CD4-positive, alpha-beta T cell treated with Interleukin-6 for 4 hours (primary cell): ENCODE results near the gene CFAP58.

ENCODE experiments used
- DNase-seq: peaks from one replicate; pipeline ENCODE4 v3.0.0-alpha.2; 2020; ENCODE audit warnings: mixed read lengths

The CFAP58 gene

GRCh38 chr10:104337521-104337984 is 16.1 kb upstream of the CFAP58 start:
- DNase-seq = peak; percentile 32

DNA sequence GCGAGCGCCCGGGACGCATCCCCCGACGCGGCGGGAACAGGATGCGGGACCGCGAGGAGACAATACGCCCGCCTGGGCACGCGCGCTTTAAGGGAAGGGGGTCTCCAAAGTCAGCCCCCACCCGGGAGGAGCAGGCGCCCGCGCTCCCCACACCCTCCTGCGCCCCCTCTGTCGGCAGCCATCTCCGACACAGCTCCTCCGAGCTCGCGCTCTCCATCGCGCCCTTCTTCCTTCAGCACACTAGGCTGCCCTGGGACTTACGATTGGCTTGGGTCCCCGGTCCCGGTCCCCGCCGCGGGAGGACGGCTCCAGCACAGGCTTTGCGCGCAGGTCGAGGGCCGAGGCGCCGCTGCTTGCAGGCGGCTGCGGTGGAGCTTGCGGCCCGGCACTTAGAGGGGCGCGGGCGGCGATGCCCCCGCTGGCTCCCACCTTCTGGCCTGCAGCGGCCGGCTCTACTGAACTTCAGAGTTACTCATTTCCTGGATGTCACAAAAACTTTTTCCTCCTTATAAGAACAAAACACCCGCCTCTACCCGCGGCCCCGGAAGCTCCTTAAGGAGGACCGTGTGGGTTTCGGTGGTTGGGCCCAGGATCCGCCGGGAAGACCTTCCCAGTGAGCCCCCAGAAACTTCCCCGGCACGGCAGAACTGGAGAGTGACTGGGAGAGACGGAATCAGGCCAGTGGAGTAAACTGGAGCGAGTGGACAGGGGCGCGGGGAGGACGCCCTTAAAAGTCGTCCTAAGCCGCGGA is 15.5 kb upstream of the CFAP58 start, which contains the start of gene ITPRIP:
TSS of gene ITPRIP (minus strand) at position 481 of the 751 bp plus-strand sequence. CDS start 22,414 bp downstream, outside the sequence.
- DNase-seq = peak; percentile 78

DNA sequence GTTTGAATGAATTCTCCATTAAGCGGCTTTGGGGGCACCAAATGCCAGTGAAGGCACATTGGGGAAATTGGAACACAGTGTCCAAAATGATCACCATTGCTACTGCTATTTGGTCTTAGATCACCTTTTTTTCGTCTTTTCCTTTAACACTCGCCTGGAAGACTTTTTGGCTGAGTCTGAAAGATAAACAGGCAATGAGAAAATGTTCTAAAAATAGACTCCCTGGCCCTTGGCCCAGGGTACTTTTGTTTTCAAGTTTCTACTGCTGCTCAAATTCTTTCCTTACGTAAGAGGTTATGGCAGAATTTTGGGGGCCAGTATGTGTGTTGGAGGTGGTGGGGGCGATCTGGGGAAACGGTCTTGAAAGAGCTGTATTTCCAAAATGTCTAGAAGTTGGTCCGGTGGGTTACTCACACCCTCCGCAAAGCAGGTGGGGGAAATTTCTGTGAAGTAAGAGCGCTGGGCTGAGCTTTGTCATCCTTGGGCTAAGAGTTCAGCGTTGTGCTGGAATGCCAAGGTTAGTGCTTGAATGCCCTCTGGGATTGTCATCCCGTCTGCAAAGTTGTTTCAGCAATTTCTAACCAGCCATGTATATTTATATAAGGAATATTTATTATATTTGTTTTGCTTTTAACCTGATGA is 14.0 kb upstream of the CFAP58 start:
- no peak for DNase-seq

- no peak for DNase-seq
These were observed 13.5 kb upstream of the CFAP58 start for GRCh38 chr10:104340111-104340526.

- DNase-seq = no peak
These were observed 13.0 kb upstream of the CFAP58 start for GRCh38 chr10:104340641-104341040.

GRCh38 chr10:104342941-104343411 is 10.7 kb upstream of the CFAP58 start:
- no peak for DNase-seq

GRCh38 chr10:104344219-104344618 is 9.4 kb upstream of the CFAP58 start:
- no peak for DNase-seq

DNA sequence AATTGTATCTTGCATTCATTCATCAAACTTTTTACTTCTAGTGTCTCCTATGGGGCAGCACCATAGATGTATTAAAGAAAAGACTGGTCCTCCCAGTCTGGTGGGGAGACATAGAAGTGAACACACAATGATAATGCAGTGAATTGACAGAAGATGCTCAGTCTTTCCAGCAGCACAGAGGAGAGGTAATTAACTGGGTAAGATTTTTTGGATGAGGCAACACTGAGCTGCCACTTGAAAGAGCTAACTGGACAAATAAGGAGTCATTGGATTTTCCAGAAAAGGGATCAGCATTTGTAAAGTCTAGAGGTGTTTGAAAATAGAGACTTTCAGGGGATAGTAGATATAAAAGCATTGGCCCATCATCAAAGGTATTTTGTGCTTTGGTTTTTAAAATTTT is 8.1 kb upstream of the CFAP58 start:
- no peak for DNase-seq

DNA sequence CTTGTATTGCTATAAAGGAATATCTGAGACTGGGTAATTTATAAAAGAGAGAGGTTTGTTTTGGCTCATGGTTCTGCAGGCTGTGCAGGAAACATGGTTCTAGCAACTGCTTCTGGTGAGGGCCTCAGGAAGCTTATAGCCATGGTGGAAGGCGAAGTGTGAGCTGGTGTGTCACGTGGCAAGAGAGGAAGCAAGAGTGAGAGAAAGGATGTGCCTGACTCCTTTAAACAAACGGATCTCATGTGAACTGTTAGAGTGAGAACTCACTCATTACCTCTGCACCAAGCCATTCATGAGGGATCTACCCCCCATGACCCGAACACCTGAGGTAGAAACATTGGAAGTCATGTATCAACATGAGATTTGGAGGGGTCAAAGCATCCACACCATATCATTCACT is 7.7 kb upstream of the CFAP58 start:
- peak; percentile 49 for DNase-seq

GRCh38 chr10:104347295-104348045 is 6.2 kb upstream of the CFAP58 start:
- DNase-seq = no peak

GRCh38 chr10:104348601-104349000 is 5.0 kb upstream of the CFAP58 start:
- DNase-seq = no peak

DNA sequence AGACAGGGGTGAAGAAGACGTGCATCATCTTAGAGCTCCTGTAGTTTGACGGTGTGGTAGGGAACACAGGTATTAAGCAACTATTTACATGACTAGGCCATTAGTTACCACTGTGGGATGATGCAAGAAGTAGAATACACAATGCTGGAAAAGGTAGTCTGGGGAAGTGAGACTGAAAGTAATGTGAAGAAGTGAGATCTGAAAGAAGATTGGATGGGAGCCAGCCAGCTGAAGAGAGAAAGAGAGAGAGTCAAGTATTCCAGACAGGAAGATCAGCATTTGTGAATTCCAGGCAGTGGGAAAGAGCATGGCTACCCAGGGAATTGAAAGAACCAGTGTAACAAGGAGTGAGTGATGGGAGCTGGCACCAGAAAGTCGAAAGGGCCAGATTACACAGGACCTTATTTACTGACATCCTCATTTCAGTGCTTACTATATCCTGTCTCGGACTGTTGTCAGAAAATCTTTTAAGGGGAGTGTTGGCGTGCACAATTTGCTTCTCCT is 4.0 kb upstream of the CFAP58 start:
- no peak for DNase-seq

DNA sequence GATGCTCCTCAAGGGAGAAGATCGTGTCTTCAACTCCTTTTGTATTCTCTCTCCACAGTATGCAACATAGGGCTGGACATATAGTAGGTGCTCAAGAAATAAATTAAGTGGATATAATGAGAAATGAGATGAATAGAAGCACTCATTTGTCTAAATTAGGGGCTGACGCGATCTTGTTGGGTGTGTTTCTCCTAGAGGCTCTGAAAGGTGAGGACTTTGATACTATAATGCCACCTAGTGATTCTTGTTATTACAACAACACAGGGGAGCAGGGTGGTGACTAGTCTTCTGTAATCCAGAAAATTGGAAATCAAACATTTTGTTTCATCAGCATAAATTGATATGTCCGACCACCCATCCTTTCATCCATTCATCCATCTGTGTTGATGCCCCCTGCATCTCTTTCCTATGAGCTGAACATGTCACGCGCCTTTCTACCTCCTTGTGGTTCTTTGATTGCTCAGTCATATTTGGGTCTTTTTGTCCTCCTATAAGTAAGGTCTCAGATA is 3.5 kb upstream of the CFAP58 start:
- DNase-seq = peak; percentile 41

- no peak for DNase-seq
These were observed 2.5 kb upstream of the CFAP58 start for GRCh38 chr10:104351061-104351702.

DNA sequence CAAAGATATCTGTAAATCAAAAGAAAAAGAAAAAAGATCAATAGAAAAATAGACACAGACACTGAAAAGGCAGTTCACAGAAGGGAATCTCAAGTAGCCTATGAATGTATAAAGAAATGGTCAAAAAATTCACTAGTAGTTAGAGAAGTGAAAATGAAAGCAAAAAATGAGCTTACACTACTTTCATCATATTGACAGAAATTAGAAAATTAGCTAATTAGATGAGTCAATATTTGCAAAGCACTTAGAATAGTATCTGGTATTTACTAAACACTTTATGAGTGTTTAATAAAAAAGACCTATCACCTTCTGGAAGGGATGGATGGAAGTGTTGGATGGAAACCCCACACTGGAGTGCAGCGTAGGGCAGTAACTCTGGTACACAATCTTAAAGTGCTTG is 1.7 kb upstream of the CFAP58 start:
- no peak for DNase-seq

GRCh38 chr10:104359811-104360210 is 6.2 kb downstream of the CFAP58 start:
- no peak for DNase-seq

GRCh38 chr10:104367904-104368303 is 14.3 kb downstream of the CFAP58 start:
- DNase-seq = no peak

- no peak for DNase-seq
These were observed 14.7 kb downstream of the CFAP58 start for GRCh38 chr10:104368381-104368780.

DNA sequence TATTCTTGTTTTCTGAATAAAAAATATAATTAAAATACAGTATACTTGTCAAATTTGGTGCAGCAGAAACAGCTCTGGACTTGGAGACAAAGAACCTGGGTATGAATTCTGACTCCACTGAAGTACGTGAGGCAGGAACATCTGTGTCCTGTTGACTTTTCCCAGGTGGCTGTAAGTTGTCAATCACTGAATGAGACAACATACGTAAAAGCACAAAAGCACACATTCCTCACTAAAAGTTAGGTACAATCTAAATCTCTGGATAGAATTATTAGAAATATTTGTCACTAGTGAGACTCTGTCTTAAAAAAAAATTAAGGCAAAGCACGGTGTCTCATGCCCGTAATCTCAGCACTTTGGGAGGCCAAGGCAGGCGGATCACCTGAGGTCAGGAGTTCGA is 18.1 kb downstream of the CFAP58 start:
- no peak for DNase-seq

GRCh38 chr10:104374591-104374990 is 21.0 kb downstream of the CFAP58 start:
- no peak for DNase-seq

DNA sequence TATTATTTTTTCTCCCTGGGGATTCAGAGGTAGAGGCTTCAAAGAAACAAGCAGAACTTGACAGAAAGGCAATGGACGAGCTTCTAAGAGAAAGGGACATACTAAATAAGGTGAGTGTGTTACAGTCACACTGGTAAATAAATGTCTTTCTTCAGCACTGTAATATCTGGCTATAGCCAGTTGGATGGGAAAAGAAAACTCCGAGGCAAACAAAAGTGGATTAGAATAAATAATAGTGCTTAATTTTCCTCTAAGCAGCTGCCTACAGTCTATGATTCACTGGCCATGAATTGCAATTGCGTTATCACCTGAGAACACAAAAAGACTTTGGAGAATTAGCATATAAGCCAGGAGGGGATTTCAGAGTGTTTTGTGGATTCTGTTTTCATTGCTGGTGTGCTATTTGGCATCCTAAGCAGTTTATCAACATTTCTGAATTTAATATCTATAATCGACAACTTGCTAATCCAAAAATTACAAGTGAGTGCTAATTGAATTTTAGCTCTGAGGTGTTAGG is 23.2 kb downstream of the CFAP58 start:
- no peak for DNase-seq

DNA sequence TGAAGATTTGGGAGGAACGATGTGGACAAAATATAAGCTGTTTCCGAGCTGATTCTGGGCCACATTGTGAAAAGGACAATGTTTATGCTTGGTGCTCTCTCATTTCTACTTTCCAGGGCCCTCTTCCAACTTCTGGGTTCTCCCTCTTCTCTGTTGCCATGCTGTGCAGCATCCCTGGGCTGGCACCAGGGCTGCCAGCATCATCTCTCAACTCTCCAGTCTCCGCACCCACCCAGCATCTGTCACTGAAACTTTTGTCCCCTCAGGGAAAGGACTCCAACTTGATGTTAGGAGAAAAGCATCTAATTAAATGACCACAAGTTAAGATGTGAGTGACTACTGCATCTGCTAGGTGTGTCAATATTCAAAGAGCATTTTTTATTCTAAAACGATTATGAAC is 26.7 kb downstream of the CFAP58 start:
- DNase-seq = no peak
